HG02943 (cell line): ENCODE measurements around the gene CRB2.

Experiments used
- ATAC-seq: cut with Tn5 transposase; IDR thresholded peaks from one replicate; pipeline ENCODE4 v1.9.1; 2021; ENCODE audit warnings: mild to moderate bottlenecking, low read depth, moderate library complexity; ENCODE audit not compliant: unreplicated experiment

Gene CRB2

DNA sequence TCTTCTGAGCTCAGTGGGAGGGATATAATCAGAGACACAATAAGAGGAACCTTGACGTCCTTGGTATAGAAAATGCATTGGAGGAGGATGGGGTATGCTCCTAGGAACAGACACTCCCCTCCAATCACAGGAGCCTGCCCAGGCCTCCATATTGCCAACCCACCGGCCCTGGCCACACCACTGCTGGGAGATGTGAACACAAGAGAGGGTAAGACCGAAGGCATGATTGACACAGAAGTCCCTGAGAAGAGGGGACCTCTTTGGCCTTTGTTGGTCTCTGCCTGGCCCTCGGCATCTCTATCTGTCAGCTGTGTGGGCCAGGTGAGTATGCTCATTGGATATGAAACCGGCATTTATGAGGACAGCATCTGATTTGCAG is 62.0 kb downstream of the CRB2 start:
- ATAC-seq: no peak

DNA sequence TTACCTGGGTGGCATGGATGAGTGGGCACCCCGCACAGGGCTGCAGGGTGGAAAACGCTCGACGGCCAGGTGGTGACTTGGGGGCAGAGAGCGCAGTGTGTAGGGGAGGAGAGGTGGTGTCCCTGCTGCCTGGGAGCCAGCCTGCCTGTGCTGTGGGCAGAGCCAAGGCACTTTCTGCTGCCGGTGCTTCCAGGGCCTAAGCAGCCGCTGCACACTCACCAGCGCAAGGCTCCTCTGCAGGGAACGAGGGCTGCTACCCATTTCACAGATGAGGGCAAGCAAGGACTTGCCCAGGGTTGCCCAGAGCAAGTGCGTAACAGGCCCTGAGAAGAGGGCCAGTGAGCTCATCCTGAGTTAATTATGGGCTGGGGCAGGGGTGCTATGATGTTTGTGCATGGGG is 62.5 kb downstream of the CRB2 start:
- ATAC-seq: no peak

DNA sequence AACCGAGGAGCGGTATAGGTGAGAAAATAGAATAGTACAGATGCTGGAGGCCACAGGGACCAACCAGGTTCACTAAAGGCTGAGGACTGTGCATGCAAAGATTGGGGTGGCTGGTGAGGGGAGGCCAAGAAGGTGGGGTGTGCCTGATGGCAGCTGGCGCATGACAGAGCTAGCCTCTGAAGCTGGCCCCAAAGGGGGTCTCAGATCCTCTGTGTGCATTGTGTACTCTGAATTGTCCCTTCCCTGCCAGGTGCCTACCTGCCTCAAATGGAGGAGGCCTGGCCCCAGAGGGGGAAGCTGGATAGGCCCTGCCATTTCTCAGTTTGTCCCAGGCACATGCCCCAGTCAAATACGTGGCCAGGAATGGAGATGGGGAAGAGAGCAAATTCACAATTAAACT is 63.1 kb downstream of the CRB2 start:
- no peak for ATAC-seq

DNA sequence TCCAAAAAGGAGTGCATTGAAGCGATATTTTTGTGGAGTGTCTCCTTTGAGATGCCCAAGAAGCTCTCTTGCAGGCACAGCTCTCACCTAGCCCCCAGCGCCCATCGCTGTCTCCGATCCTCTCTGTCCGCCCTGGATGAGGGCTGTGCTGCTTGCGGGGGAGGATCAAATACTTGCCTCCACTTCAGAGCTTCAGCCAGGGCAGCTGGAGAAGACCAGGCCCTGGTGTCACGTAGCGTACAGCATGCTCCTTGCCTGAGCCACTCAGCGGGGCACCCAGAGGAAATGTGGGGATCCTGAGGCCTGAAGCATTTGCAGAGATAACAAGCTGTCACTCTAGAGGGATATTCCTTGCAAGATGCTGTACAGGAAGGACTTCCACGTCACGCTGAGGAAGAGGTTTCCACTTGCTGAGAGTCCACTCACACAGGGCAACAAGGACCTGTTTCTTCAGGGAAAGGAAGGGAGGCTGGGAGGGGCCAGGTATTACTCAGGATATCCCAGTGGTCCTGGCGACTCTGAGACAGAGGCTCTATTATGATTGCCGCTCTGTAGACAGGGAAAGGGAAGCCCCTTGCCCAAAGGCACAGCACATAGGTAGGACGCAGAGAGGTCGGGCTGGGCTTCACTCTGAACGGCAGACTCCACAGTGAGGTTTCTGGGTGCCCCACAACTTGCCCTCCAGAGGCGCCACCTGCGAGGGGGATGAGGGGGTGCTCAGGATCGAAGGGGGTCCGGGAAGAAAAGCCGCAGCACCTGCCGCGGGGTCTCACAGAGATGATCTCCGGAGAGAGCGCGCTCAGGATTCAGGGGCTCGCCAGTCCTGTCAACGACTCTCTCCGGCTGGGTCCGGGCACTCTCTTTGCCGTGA is 64.0 kb downstream of the CRB2 start:
- ATAC-seq: no peak

DNA sequence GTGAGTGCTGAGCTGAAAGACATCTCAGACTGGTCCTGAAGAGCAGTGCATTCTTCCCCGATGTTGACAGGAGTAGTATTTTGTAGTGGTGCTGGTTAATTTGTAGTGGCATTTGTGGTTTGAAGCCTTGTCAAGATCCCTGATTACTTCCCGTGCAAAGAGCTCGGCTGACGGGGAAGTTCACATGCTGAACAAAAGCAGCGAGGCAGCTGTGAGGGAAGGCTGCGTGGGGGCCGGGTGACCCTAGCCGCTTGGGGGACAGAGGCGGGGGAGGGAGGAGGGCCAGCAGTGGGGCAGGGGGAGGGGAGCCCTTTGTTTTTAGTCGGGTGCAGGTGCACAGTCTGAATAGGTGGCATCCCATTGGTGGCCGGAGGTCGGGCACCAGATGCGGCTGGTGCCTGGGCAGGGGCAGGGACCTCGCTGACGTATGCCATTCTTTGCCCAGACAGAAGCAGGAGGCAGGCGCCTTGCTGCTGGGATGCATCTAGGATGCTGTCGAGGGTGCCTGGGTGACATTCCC is 64.7 kb downstream of the CRB2 start:
- no peak for ATAC-seq

DNA sequence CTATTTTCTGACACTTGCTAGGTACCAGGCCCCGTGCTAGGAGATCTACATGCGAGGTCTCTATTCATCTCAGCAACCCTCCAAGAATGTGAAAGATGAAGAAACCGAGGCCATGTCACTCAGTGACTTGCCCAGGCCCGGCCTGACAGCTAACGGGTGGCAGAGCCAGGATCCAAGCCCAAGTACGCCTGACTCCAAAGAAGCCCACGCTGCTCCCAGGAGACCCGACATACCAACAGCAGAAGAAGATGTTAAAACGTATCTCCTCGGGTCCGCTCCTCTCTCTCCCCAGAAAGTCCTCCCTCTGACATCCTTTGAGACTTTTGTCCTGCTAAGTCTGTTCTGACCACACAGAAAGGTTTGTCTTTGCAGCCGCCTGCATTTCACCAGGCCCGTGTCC is 65.2 kb downstream of the CRB2 start:
- no peak for ATAC-seq

DNA sequence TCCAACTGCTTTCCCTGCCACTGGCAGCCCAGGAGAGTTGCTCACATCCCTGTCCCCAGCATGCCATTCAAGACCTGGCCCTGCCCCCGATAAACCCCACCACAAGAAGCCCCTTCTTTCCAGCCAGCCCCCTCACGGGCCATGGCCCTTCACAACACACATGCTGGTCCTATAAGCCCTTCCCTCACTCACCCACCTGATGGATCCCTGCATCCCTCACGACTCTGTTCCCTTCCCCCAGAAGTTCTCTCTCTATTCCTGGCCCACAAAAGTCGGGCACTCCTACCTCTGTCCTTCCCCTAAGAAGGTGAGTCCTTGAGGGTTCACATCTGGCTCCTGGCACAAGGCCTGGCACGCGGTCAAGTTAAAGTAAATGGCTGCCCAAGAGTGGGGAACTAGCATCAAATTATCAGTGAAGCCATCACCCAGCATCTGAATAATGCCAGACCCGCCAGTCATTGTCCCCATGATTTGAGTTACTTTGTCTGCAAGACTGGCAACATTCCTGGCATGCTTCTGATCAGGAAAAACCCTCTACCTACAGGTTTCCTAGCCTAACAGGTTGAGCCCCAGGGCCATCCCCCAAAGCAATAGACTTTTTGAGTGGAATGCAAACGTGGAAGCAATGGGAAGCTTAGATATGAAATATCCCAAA is 65.9 kb downstream of the CRB2 start:
- ATAC-seq: no peak

DNA sequence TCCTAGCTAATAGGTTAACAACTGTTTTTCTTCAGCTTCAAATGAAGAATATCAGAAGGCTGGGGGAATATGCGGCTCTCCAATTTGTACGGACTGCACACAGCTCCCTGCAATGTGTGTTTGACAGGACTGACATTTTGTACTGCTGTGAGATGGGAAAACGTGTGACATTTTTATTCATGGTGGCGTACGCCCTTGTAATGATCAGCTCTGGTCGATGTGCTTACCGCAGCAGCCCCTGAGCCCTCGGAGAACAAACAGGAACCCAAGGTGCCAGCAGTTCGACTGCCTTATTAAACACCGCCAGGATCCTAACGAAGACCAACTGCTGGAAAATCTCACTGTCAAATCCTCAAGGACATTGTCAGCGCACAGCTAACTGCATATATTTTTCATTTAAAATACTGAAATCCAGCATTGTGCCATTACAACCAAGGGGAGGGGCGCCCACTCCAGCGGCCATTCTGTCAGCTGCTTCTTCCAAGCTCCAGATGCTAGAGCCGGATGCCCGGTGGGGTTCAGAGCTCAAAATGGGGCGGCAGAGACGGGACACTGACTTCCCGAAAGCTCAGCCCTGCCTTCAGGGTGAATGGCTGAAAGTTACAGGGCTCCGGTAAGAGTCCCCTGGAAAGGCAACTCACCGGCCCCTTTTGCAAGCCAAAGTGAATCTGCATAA is 66.8 kb downstream of the CRB2 start:
- no peak for ATAC-seq

DNA sequence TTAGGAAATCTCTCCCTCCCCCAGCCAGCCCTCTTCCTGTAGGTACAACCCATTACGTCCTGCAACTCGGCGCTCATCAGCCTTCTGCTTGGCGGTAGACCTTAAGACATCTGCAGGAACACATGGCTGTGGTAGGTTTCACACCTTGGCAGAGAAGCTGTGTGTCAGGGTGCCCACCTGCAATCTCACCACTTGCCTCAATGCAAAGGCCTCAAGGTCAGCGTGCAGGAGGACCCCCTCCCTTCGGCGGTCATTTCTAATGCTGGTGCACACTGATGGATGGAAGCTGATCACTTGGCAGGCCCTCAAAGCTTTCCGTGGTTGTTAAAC is 67.3 kb downstream of the CRB2 start:
- ATAC-seq: no peak

DNA sequence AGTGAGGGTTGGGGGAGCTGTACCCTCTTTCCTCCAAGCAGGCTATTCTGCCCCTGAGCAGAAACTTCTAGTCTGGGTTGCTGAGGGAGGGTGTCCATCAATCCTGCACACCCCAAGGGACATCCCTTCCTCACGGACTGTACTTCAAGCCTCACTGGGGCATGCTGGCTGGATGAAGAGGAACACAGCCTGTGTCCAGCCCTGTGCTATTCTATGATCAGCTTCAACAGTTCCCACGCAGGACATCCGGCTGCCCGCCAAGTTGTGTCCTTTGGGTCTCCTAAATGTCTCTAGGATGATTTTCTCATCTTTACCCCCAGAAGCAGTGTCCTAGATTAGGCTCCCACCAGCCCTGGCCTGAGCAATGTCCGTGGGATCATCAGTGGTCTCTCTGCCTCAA is 68.1 kb downstream of the CRB2 start:
- no peak for ATAC-seq

DNA sequence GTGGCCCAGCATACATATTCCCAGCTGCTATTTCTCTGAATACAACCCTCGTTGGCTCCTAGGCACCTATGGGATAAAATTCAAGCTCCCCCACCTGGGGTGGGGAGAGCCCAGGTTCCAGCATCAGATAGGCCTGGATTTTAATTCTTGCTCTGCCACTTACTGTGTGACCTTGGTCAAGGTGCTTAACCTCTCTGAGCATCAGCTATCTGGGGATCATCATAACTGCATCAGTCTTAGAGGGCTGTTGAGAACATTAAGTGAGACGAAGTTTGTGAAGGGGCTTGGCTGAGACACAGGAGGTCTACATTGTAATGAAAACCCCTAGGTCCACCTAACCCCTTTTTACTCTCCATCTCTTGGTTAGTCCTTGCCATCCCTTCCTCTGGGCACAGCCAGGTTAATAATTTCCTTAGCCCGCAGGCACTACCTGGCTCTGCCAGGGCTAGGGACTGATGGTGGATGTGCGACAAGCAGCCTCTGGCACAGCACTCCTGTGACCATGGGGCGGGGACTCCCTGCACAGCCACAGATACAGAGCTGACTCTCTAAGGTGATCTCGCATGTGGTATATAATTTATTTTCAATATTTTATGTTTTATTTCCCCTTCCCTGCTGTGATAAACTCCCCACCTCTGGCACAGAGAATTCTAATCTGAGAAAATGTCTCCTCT is 68.7 kb downstream of the CRB2 start:
- ATAC-seq: no peak

DNA sequence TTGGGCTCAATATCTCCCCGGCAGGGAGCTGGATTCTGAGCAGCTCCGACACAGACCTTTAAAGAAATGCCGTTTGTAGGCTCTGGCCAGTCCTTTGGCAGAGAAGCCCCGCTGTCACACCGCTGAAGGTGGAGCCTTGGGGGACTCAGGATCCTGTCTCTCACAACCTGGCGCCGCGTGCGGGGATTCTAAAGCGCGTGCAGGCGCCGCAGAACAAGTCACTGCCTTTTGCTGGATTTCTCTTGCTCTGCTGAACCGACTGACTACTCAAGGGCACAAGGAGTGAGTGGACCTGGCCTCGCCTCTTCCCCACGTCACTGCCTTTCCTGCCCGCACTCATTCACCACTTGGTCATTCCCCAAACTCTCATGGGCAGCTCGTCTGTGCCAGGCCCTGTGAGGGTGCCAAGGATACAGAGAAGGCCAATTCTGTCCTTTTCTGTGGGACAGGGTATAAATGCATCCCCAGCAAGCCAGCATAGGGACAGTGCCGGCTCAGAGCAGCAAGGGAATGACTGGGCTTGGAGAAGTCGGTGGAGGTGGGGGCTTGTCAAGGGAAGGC is 69.3 kb downstream of the CRB2 start:
- ATAC-seq: no peak

DNA sequence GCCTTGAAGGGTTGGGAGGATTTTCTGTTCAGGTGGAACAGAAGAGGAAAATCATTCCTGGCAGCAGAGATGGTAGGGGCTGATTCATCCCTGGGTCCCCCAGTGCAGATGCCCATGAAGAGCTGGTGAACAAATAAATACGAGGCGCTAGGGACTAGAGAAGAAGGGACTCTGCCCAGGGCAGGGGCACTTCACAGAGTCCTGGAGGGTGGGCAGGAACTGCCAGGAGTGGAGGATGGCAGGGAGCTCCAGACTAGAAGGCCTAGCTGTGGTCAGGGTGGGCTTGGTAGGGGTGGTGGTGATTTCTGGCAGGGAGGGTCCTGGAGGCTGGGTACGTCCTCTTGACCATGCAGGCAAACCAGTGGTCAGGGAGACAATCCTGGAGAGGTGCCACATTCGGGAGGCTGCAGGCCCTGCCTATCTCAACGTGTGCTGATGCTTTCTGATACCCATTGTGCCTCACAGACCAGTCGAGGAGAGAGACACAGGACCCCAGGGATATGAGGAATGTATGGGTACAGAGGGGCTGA is 69.9 kb downstream of the CRB2 start:
- no peak for ATAC-seq

DNA sequence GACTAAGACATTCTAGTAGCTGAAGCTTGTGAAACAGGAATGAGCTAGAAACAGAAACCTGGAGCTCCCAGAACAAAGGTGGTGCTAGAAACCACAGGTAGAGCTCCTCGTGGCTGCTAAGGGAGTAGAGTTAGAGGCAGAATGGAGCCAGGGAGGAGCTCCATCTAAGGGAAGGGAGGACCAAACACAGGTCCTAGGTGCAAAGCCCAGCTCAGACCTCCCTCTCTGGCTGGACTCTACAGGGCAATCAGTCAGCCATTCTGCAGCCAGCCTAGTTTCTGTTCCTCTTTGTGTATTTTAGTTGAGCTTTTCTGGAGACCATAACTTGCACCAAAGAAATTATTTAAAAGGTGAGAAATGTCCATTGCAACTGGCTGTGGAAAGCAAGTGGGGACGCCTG is 70.4 kb downstream of the CRB2 start:
- no peak for ATAC-seq
